ENCODE measurements around the gene GTPBP4.
"Not testable (repeated sequence)": the region's sequence is repeated elsewhere in the genome, so short reads cannot be mapped to it uniquely, and the experiment has no call there.

GTPBP4 gene

DNA sequence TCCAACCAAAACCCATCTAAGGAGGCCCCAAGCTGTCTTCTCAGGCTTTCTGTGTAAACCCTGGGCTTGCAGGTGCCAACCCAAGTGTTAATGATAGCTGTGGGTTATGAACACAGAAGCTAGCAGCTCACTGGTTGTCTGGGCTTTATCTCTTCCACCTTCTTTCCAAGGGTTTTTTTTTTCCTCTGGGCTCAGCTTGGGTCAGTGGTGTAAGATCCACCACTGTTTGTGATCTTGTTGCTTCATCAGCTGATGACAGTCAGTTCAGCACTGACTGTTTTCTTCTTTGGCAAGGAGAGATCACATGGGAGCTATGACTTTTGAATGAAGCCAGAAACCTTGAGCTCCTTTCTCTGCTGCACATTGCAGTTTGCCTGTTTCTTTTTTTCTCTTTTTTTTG is 4.6 kb downstream of the GTPBP4 start:
- DNase-seq = peak; percentile 41

DNA sequence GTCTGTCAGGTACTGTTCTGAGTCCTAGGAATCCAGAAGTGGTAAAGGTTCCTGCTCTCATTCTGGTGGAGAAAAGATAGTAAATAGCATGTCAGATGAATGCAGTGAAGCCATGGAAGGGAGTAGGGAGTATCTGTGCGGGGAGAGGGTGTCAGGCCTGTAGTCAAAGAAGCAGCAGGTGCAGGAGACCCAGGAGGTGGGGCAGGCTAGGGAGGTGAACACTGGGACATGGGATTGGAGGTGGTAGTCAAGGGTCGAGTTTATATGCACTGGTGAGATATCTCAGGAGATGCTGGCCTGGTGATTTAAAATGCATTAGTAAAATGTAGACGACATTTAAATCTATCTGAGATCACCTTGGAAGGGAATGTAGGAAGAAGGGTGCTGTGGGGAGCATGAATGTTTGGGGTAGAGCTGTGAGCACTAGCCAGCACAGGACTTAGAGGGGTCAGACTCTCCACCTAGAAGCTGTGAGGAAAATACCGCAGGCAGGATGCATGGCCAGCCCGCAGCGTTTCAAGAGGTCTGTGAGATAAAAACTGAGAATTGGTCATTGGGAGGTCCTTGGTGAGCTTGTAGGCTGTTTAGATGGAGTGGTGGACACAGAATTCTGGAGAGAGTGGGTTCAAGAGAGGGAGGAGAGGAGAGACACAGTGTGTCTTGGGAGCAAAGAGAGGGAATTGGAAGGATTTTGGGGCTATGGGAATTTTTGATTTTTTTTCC is 6.8 kb downstream of the GTPBP4 start:
- DNase-seq = no peak

DNA sequence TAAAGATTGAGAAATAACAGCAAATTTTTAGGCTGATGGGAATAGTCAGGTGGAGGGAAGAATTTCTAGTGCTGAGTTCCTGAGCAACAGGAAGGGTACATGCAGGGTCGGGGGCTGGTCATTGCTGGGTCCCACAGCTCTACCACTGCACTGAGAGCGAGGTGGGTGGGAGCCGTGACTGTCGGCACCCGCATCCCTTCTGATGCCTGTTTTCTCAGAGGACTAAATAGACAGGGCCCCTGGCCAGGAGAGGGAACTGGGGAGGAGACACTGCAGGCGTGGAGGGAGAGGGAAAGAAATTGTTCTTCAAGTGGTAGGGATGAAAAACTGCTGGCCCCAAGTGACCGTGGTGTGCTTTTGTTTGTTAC is 7.3 kb downstream of the GTPBP4 start:
- no peak for DNase-seq

DNA sequence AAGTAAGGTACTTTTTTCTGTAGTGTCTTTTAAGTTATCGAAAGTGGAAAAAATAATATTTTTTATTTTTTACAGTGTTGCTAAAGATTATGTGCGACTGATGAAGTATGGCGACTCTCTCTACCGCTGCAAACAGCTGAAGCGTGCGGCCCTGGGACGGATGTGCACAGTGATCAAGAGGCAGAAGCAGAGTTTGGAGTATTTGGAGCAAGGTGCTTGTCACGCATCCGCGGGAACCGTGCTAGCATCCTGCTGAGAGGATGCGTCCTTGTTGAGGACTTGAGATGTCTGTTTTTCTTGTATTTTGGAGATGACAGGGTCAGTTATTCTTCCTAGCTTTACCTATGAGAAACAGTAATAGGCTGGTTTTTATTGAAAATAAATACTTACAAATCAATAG is 7.8 kb downstream of the GTPBP4 start:
- no peak for DNase-seq

DNA sequence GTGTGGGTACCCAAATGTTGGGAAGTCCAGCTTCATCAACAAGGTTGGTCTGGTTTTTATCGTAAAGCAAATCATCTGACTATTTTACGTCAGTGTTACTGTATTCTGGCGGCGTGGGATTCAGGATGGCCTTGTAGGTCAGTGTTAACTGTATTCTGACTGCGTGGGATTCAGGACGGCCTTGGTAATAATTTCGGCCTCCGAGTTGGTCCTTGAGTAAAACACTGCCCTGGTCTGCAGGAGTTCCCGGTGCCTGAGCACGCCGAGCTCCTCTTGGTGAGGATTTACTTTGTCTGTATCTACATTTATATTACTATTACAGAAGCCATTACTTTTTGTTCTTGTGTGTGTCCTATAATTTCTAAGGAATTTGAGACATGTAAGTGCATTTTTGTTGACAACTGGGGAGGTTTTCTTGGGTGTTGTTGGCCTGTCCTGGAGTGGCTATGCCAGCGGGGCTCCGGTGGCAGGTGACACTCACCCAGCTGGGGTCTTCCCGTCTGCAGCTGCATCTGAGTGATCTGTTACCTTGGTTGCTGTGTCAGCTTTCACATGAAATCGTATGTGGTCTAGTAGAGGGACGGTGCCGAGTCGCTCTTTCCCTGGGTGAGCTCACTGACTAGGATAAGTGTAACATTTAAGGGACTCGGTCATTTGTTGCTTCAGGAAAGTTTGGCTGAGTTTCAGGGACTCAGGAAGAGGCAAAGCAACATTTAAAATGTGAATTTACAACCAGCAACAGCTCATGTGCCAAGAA is 9.2 kb downstream of the GTPBP4 start:
- DNase-seq = no peak

DNA sequence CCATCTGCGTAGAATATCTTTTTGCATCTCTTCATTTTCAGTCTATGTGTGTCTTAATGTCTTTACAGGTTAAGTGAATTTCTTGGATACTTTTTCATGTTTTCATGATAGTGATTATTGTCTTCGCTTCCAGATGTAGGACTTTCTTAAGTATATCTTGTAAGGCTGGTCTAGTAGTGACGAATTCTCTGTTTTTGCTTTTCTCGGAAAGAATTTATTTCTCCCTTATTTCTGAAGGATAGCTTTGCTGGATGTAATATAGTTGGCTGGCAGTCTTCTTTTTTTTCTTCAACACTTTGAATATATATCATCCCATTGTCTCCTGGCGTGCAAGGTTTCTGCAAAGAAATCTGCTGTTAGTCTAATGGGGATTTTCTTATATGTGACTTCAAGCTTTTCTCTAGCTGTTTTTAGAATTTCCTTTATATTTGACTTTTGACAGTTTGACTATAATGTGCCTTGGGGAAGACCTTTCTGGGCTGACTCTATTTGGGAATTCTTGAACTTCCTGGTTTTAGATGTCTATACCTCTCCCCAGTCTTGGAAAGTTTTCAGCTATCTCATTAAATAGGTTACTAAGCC is 14.3 kb downstream of the GTPBP4 start:
- no peak for DNase-seq

DNA sequence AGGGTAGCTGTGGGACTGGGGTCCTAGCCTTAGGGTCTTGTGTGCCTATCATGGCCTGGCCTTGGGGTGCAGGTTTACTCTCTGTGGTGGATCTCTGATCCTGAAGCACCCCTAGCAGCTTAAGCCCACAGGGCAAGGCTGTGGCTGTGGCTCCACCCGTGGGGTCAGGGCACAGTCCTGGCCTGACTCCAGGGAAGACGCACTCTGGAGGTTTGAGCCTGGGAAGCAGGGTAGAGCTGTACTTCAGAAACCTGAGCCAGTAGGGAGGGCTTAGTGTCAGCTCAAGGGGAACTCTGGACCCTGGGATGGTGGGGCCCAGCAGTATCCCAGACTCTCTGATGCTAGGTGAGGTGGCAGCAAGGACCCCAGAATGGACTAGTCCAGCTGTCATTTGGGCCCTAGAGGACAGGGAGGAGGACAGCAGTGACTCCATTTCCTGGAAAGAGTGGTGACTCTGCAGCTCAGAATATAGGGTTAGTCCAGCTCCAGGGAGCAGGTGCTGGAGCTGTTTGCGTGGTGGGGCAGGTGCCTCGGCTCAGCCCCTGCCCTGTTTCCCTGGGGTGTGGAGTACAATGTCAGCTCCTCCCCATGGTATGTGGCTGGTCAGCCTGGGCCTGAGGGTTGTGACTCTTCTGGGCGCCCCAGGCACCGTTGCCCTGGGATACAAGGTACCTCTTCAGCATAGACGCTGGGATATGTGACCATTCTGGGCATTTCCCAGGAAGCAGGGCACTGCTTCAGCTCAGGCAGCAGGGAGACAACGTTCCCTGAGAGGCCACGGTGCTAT is 15.8 kb downstream of the GTPBP4 start:
- no peak for DNase-seq

DNA sequence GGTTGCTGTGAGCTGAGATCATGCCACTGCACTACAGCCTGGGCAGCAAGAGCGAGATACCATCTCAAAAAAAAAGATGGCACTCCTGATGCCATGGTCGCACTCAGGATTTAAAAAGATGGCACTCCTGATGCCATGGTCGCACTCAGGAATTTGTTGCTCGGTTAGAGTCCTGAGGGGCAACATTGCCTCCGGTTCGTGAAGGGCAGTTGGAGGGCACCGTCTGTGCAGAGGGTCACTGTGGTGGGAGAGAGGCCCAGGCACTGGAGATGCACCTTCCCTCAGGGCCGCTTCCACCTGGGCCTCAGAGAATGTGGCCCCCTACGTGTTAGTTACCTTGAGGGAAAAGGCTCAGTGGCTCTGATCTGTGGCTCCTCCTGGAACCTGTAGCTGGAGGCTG is 18.3 kb downstream of the GTPBP4 start:
- no peak for DNase-seq

DNA sequence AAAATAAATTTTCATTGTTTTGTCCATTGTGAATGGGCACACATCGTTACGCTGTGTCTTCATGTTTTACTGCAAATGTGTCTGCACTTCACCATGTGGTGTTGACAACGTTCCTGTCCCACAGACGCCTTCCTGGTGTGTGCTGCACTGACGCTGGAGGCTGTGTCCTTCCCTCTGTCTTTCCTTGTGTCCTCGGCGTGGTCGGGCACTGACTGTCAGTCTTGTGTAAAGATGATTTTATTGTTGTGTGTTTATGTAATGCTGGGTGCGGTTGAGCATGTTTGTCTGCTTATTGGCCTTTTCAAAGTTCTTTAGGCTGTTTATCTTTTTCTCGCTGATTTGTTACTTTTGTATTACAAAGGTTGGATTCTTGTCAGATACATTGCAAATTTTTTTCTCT is 19.3 kb downstream of the GTPBP4 start:
- DNase-seq = no peak

DNA sequence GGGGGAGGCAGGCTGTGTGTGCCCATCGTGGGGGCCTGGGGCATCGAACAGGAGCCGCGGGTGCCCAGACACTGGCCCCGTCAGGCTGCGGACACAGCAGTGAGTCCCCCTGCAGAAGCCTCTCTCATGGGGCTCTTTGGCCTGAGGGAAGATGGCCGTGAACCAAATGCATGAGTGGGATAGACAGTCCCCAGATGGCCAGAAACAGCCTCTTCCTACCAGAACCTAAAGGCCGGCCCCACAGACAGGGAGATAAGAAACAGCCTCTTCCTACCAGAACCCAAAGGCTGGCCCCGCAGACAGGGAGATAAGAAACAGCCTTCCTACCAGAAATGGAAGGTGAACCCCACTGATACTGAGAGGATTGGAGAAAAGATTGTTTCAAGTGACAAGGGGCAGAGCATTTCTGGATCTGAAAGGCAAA is 20.8 kb downstream of the GTPBP4 start:
- peak; percentile 82 for DNase-seq

DNA sequence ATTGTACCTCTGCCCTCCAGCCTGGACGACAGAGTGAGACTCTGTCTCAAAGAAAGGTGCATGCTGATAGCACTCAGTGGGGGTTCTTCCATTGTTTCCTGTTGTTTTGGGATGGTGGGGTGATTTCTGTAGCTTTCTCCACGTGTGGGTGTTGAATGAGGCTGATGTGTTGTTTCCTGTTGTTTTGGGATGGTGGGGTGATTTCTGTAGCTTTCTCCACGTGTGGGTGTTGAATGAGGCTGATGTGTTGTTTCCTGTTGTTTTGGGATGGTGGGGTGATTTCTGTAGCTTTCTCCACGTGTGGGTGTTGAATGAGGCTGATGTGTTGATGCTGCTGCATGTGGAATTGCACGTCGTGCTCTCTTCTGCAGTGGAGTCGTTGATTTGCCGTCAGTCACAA is 21.7 kb downstream of the GTPBP4 start:
- not testable (repeated sequence) for DNase-seq

DNA sequence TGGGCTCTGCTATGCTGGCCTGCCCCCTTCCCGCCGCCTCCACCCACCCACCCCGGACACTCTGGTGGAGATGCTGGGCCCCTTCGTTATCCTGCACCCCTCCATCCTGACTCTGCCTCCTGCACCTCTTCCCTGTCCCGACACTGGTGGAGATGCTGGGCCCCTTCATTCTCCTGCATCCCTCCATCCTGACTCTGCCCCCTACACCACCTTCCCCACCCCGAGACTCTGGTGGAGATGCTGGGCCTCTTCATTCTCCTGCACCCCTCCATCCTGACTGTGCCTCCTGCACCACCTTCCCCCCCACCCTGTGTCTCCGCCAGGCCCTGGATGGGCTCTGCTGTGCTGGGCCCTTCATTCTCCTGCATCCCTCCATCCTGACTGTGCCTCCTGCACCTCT is 22.5 kb downstream of the GTPBP4 start:
- DNase-seq = no peak

DNA sequence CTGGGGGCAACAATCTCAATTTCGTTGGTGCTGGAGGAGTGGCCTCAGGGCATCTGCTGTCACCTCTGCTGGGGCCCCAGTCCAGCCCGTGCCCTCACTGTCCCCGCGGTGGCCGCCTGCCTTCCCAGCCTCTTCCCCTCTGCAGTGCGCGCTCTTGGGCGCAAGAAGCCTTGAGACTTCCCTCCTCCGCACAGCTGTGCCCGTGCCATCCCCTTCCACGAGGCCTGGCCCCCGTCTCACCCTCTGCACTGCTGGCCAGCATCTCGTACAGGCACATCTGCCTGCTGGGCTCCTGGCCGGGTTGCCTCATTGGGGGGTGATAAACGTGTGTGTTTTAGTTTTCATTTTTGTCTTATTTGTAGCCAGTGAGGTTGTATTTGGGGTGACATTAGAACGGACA is 23.5 kb downstream of the GTPBP4 start:
- DNase-seq = no peak

DNA sequence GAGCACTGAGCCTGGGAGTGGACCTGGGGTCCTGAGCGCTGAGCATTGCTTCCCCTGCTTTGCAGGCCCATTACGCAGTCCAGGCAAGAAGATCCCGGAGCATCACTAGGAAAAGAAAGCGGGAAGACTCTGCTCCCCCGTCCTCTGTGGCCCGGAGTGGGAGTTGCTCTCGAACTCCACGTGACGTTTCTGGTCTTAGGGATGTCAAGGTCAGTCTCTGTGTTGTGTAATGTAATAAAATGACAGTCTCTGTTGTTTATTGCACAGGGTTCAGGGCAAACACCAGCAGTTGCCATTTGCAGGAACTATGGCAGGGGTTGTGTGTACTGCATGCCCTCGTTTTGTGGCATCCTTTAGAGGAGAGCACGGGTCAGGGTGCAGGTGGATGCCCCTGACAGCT is 27.5 kb downstream of the GTPBP4 start:
- no peak for DNase-seq

DNA sequence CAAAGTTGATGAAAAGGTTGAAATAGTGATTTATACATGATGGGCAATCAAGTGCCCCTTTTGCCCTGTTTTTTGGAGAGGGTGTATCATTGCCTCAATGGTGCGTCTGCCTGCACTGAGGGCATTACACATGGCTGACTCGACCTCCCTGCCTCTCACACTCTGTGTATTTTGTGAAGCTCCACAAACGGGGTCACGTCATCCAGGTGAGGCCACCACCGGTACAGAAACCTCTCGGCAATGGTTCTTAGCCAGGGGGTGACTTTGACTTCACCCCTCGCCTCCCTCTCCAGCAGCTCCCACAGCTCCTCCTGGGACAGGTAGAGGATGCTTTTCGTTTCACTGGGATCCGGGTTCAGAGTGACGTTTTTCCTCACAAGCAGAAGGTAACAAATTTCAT is 31.1 kb downstream of the GTPBP4 start:
- DNase-seq = no peak

DNA sequence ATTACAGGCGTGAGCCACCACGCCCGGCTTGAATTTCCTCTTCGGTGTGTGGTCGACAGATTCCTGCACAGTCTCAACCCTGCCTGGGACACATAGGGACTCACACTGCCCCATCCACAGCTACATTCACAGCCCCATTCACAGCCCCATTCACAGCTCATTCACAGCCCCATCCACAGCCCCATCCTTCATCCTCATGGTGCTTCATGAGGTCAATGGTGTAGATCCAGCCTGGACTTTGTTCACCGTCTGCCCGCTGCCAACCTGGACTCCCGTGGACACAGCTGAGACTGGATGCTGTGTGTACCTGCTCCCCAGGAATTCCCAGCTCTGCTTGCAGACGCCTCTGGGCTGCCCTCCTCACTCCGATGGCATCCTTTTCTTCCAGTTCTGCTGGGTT is 32.2 kb downstream of the GTPBP4 start:
- no peak for DNase-seq

DNA sequence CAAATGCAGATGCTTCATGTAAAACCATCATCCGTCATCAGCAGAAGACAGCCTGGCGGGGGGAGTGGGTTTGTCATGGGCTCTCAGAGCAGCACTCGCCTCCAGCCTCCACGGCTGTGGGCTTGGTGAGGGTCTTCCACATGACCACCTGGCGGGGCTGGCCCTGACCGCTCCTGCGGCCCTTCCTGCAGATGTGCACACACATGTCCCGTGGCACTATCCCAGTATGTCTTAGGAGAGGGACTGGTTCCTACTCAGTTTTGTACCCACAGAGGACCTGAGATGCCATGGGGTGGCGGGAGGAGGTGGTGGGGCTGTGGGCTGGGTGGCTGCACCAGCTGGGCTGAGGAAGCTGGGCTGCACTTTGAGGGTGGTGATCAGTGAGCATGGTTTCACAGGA is 32.7 kb downstream of the GTPBP4 start:
- no peak for DNase-seq

DNA sequence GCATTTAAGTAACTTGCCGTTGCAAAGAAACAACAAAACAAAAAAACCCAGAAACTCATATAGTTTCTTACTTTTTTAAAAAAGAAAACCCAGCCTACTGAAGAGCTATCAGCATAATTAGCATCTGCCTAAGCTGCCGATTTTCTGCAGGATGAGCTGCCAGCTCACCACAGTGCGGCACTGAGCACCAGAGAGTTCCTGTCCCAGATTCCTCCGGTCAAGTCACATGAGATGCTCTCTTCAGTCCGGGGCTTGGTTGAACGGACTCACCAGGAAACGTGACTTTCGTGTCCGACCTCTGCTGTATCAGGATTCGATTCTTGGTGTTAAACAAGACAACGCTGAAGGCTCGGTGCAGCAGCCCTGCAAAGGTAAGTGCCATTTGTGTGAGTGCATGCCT is 34.2 kb downstream of the GTPBP4 start:
- DNase-seq = no peak

DNA sequence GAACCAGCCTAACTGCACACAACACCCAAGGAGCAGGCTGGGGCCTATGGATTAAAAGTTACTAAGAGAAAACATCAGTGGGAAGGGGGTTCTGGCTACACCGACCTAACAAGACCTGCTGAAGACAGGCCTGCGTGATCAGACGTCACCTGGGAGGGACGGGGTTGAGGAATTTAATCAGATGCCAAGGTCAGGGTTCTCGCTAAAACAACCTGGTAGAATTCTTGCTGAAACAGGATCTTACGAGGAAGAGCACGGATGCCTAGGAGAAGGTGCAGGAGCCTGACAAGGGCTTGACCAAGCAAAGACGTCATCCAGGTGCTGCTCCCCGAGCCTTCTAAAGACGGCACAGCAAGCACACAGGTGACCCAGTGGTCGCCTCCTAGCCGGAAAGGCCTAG is 35.9 kb downstream of the GTPBP4 start:
- DNase-seq = no peak

DNA sequence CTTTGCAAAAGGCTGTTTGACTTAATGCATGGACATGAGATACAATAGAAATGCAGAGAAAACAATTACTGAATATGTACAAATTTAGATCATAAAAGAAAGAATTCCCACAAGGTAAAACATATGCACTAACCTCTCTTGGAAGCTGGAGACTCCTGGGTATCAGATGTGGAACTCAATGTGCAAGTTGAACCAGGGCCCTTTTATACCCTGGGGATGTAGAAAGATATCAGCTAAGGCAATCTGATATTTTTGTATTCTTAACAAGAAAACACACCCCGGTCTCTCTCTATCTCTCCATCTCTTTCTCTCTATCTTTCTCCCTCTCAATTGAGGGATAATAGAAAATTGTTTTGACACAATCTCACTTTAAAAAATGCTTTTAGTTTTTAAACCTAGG is 37.4 kb downstream of the GTPBP4 start, which contains the start of gene IDI2:
Gene IDI2, minus strand, starts transcription at position 177 of the 400 bp plus-strand sequence. CDS start 1,136 bp downstream, outside the sequence.
- DNase-seq = no peak

DNA sequence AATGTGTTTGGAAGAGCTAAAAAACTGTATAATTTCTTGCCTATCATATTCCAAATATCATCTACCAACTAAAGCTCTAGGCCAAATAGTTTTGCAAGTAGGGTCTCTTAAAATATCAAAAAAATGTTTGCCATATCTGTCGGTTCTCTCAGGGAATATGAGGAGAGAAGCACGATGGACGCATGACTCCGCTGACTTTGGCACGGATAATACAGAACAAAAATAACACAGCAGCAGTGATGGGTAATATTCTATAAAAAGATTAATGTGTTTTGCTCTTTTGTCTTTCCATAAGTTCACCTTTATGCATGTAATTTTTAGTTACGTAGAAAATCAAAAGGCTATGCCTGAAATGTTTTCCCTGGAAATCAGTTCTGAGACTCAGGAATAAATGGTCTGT is 38.3 kb downstream of the GTPBP4 start:
- no peak for DNase-seq

DNA sequence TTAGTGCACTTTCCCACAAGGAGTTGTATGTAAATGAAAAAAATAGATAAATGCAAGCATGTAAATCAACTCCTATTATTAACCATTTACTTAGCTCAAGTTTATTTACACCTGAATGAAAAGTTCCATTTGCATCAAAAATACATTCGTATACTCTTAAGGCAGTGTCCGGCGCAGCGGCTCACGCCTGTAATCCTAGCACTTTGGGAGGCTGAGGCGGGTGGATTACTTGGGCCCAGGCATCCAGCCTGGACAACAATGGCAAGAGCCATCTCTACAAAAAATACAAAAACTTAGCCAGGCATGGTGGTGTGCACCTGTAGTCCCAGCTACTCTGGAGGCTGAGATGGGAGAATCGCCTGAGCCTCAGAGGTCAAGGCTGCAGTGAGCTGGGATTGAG is 41.6 kb downstream of the GTPBP4 start:
- DNase-seq = no peak

DNA sequence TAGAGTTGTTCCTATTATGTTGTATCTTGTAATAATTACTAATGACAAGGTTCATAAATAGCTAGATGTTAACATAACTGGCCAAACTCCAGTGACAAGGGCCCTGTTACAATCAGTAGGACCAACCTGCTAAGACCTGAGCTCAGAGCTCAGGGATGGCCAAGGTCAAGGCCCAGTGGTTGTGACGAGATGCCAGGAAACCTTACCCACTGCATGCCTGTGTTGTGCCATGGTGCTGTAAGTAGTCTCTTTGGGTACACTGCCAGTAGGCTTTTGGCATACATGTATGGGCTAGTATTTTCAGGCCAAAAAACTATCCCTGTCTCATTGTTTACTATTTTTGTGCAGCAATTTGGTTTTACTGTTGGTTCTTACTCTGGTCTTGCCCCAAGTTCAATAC is 45.4 kb downstream of the GTPBP4 start:
- no peak for DNase-seq

DNA sequence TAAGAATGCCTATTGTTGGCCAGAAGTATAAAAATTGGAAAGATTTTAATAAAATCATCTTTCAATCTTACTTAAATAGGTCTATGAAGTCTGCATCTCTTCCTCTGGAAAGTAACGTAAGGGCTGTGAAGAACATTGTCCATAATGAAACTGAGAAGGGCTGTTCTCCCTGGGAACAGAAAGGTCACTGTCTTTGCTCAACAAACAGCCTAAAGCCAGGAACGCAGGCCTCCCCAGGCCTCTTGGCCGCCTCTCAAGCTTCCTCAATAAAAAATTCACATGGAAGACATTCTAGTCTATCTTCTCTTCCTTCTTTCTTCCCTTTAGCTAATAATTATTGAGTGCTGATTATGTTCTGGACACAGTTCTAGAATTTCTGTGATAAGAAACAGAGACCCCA is 46.5 kb downstream of the GTPBP4 start:
- DNase-seq = no peak

Measured in hematopoietic multipotent progenitor cell treated with erythropoietin and hydrocortisone succinate and interleukin-3 and kit ligand, for 6 days (in vitro differentiated cells).